WTC11 (cell line): Measurements from ENCODE around the gene GLE1. TPM values are rescaled to one million over a fixed set of nuclear protein-coding genes. Genes with fewer than 3 reads are reported as not detected.

Experiments used
- ATAC-seq: fragments of 200-7000 bp; cut with Tn5 transposase; 2 replicates; pipeline ENCODE4 v1.10.0; 2021; ENCODE audit warnings: mild to moderate bottlenecking, moderate library complexity
- CTCF ChIA-PET: fragments of 300-600 bp; sonication (Branson Sonifier 250); formaldehyde crosslinking; loops from one replicate; lab custom pipeline; 2021; ENCODE audit warnings: antibody characterized with exemption; lab: Charles Lee
- POLR2A ChIA-PET: fragments of 350-600 bp; sonication (Branson Sonifier 250); formaldehyde crosslinking; loops from one replicate; lab custom pipeline; 2021; ENCODE audit warnings: antibody characterized with exemption; lab: Charles Lee
- DNase-seq: peaks from one replicate; pipeline ENCODE4 v3.0.0; 2021; ENCODE audit warnings: low spot score
- H3K27ac Mint-ChIP-seq: 2 replicates; pipeline ENCODE4 v1.8.0; 2021; ENCODE audit warnings: mixed read lengths
- H3K27me3 Mint-ChIP-seq: 2 replicates; pipeline ENCODE4 v1.8.0; 2021; ENCODE audit warnings: low read depth, mild to moderate bottlenecking, moderate library complexity, mixed read lengths
- H3K36me3 Mint-ChIP-seq: 2 replicates; pipeline ENCODE4 v1.8.0; 2021; ENCODE audit warnings: mixed read lengths
- H3K4me1 Mint-ChIP-seq: 2 replicates; pipeline ENCODE4 v1.8.0; 2022; ENCODE audit warnings: mixed read lengths
- H3K4me3 Mint-ChIP-seq: 2 replicates; pipeline ENCODE4 v1.8.0; 2021; ENCODE audit warnings: mild to moderate bottlenecking, moderate library complexity, mixed read lengths
- H3K9me3 Mint-ChIP-seq: 2 replicates; pipeline ENCODE4 v1.8.0; 2021; ENCODE audit warnings: mixed read lengths
- CREB1 ChIP-seq: sonication (generic); formaldehyde crosslinking; IDR thresholded peaks from 2 replicates; pipeline ENCODE4 v1.8.0; 2023; ENCODE audit warnings: mild to moderate bottlenecking, missing genetic modification reagents
- CREM ChIP-seq: sonication (generic); formaldehyde crosslinking; IDR thresholded peaks from 2 replicates; pipeline ENCODE4 v1.8.1; 2022; ENCODE audit warnings: mild to moderate bottlenecking, missing genetic modification reagents, moderate library complexity
- ESRRA ChIP-seq: sonication (generic); formaldehyde crosslinking; IDR thresholded peaks from 2 replicates; pipeline ENCODE4 v1.8.1; 2022; ENCODE audit warnings: mild to moderate bottlenecking, missing genetic modification reagents, borderline replicate concordance
- FOXJ3 ChIP-seq: sonication (generic); formaldehyde crosslinking; IDR thresholded peaks from 2 replicates; pipeline ENCODE4 v1.9.0; 2021; ENCODE audit warnings: missing genetic modification reagents, mild to moderate bottlenecking, borderline replicate concordance
- GTF2I ChIP-seq: fragments of 250-450 bp; sonication (Bioruptor Pico); conservative IDR thresholded peaks from 2 replicates; pipeline ENCODE4 v1.4.0; 2021; ENCODE audit warnings: mild to moderate bottlenecking
- KAT7 ChIP-seq: sonication (generic); formaldehyde crosslinking; IDR thresholded peaks from 2 replicates; pipeline ENCODE4 v1.8.1; 2023; ENCODE audit warnings: missing genetic modification reagents, mild to moderate bottlenecking, borderline replicate concordance
- PRRX2 ChIP-seq: fragments of 250-450 bp; sonication (Bioruptor Pico); IDR thresholded peaks from 2 replicates; pipeline ENCODE4 v1.8.0; 2021; ENCODE audit warnings: mild to moderate bottlenecking
- SOX15 ChIP-seq: fragments of 250-450 bp; sonication (Bioruptor Pico); IDR thresholded peaks from 2 replicates; pipeline ENCODE4 v1.9.0; 2021; ENCODE audit warnings: mild to moderate bottlenecking
- TCF7 ChIP-seq: sonication (generic); formaldehyde crosslinking; IDR thresholded peaks from 2 replicates; pipeline ENCODE4 v1.8.0; 2022; ENCODE audit warnings: mild to moderate bottlenecking, low read depth, missing genetic modification reagents, moderate library complexity
- TEAD4 ChIP-seq: sonication (generic); formaldehyde crosslinking; IDR thresholded peaks from 2 replicates; pipeline ENCODE4 v1.8.0; 2022; ENCODE audit warnings: mild to moderate bottlenecking, missing genetic modification reagents
- ZBTB21 ChIP-seq: sonication (generic); formaldehyde crosslinking; IDR thresholded peaks from 2 replicates; pipeline ENCODE4 v1.8.1; 2023; ENCODE audit warnings: mild to moderate bottlenecking, missing genetic modification reagents, borderline replicate concordance
- ZNF121 ChIP-seq: sonication (generic); formaldehyde crosslinking; IDR thresholded peaks from 2 replicates; pipeline ENCODE4 v1.8.0; 2023; ENCODE audit warnings: missing genetic modification reagents
- ZNF232 ChIP-seq: sonication (generic); formaldehyde crosslinking; IDR thresholded peaks from 2 replicates; pipeline ENCODE4 v1.8.0; 2022; ENCODE audit warnings: mild to moderate bottlenecking, missing genetic modification reagents
- ZNF317 ChIP-seq: sonication (generic); formaldehyde crosslinking; IDR thresholded peaks from 2 replicates; pipeline ENCODE4 v1.8.1; 2023; ENCODE audit warnings: low read depth, mild to moderate bottlenecking, moderate library complexity, missing genetic modification reagents, borderline replicate concordance
- ZNF423 ChIP-seq: fragments of 250-450 bp; sonication (Bioruptor Pico); IDR thresholded peaks from 2 replicates; pipeline ENCODE4 v2.1.2; 2022; ENCODE audit warnings: mild to moderate bottlenecking, moderate library complexity
- total RNA-seq: library from RNA; stranded (reverse); gene quantifications from 3 replicates; pipeline ENCODE4 v1.2.3, GENCODE V29; 2021
- TF ChIP-seq, protein P1 (sequence below): fragments of 250-450 bp; sonication (Bioruptor Pico); IDR thresholded peaks from 2 replicates; pipeline ENCODE4 v1.9.0; 2021; ENCODE audit warnings: mild to moderate bottlenecking
- TF ChIP-seq, protein P2 (sequence below): sonication (generic); formaldehyde crosslinking; IDR thresholded peaks from 2 replicates; pipeline ENCODE4 v1.8.1; 2023; ENCODE audit warnings: mild to moderate bottlenecking, missing genetic modification reagents, moderate library complexity
- TF ChIP-seq, protein P3 (sequence below): sonication (generic); formaldehyde crosslinking; IDR thresholded peaks from 2 replicates; pipeline ENCODE4 v1.8.1; 2022; ENCODE audit warnings: low read depth, missing genetic modification reagents, borderline replicate concordance
- TF ChIP-seq, protein P4 (sequence below): sonication (generic); formaldehyde crosslinking; IDR thresholded peaks from 2 replicates; pipeline ENCODE4 v1.8.1; 2022; ENCODE audit warnings: low read depth, mild to moderate bottlenecking, moderate library complexity, missing genetic modification reagents, borderline replicate concordance
- TF ChIP-seq, protein P5 (sequence below): sonication (generic); formaldehyde crosslinking; IDR thresholded peaks from 2 replicates; pipeline ENCODE4 v1.8.1; 2022; ENCODE audit warnings: mild to moderate bottlenecking, missing genetic modification reagents, moderate library complexity, borderline replicate concordance
- TF ChIP-seq, protein P6 (sequence below): fragments of 250-450 bp; sonication (Bioruptor Pico); IDR thresholded peaks from 2 replicates; pipeline ENCODE4 v1.9.0; 2021; ENCODE audit warnings: mild to moderate bottlenecking
- TF ChIP-seq, protein P7 (sequence below): sonication (generic); formaldehyde crosslinking; IDR thresholded peaks from 2 replicates; pipeline ENCODE4 v1.8.0; 2023; ENCODE audit warnings: missing genetic modification reagents, mild to moderate bottlenecking, borderline replicate concordance

GLE1 gene
- total RNA-seq, 1 experiment from 2014 or later, result 19.7 TPM

DNA sequence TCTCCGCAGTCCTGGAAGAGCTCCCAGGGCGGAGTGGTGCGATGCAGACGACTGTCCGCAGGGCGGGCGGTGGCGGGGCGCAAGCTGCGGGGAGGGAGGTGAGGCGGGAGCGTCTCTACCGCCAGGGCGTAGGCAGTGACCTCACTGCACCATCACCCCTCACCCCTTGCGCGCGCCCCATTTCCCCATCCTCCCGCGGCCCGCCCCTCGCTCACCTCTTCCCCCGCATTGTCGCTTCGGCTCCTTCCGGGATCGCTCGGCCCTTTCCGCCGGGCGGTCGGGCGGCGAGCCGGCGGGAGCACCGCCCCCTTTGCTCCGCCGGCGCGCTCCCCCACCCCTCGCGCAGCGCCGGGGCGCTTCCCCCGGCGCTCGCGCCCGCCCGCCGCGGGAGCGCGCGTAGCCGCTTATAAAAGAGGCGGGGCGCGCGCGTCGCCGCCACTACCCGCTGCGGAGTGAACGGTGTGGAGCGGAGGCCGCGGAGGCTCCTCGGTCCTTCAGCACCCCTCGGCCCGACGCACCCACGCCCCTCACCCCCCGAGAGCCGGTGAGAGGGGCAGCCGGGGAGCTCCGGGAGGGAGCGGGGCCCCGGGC is 47.7 kb downstream of the GLE1 start, which contains the start of gene SPTAN1 (continued):
- TF ChIP-seq ESRRA (CRISPR knock-in tag) (no peak), ZNF317 (no peak), KAT7 (CRISPR knock-in tag) (no peak), ZBTB21 (CRISPR knock-in tag) (peak; percentile 63; the same call in 1 of the 2 replicates), ZNF423 (CRISPR knock-in tag) (peak; percentile 12; the same call in 1 of the 2 replicates), CREB1 (CRISPR knock-in tag) (no peak), ZNF121 (no peak), CREM (CRISPR knock-in tag) (peak; percentile 69; the same call in 1 of the 2 replicates), GTF2I (CRISPR knock-in tag) (no peak), PRRX2 (CRISPR knock-in tag) (no peak), ZNF232 (peak; percentile 19; the same call in 1 of the 2 replicates)
- TF ChIP-seq, protein P1, sequence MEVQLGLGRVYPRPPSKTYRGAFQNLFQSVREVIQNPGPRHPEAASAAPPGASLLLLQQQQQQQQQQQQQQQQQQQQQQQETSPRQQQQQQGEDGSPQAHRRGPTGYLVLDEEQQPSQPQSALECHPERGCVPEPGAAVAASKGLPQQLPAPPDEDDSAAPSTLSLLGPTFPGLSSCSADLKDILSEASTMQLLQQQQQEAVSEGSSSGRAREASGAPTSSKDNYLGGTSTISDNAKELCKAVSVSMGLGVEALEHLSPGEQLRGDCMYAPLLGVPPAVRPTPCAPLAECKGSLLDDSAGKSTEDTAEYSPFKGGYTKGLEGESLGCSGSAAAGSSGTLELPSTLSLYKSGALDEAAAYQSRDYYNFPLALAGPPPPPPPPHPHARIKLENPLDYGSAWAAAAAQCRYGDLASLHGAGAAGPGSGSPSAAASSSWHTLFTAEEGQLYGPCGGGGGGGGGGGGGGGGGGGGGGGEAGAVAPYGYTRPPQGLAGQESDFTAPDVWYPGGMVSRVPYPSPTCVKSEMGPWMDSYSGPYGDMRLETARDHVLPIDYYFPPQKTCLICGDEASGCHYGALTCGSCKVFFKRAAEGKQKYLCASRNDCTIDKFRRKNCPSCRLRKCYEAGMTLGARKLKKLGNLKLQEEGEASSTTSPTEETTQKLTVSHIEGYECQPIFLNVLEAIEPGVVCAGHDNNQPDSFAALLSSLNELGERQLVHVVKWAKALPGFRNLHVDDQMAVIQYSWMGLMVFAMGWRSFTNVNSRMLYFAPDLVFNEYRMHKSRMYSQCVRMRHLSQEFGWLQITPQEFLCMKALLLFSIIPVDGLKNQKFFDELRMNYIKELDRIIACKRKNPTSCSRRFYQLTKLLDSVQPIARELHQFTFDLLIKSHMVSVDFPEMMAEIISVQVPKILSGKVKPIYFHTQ (CRISPR knock-in tag), result no peak
- TF ChIP-seq, protein P2, sequence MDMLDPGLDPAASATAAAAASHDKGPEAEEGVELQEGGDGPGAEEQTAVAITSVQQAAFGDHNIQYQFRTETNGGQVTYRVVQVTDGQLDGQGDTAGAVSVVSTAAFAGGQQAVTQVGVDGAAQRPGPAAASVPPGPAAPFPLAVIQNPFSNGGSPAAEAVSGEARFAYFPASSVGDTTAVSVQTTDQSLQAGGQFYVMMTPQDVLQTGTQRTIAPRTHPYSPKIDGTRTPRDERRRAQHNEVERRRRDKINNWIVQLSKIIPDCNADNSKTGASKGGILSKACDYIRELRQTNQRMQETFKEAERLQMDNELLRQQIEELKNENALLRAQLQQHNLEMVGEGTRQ (CRISPR knock-in tag), result no peak
- TF ChIP-seq, protein P3, sequence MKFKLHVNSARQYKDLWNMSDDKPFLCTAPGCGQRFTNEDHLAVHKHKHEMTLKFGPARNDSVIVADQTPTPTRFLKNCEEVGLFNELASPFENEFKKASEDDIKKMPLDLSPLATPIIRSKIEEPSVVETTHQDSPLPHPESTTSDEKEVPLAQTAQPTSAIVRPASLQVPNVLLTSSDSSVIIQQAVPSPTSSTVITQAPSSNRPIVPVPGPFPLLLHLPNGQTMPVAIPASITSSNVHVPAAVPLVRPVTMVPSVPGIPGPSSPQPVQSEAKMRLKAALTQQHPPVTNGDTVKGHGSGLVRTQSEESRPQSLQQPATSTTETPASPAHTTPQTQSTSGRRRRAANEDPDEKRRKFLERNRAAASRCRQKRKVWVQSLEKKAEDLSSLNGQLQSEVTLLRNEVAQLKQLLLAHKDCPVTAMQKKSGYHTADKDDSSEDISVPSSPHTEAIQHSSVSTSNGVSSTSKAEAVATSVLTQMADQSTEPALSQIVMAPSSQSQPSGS (CRISPR knock-in tag), result no peak
- TF ChIP-seq, protein P4, sequence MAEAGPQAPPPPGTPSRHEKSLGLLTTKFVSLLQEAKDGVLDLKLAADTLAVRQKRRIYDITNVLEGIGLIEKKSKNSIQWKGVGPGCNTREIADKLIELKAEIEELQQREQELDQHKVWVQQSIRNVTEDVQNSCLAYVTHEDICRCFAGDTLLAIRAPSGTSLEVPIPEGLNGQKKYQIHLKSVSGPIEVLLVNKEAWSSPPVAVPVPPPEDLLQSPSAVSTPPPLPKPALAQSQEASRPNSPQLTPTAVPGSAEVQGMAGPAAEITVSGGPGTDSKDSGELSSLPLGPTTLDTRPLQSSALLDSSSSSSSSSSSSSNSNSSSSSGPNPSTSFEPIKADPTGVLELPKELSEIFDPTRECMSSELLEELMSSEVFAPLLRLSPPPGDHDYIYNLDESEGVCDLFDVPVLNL, result no peak

DNA sequence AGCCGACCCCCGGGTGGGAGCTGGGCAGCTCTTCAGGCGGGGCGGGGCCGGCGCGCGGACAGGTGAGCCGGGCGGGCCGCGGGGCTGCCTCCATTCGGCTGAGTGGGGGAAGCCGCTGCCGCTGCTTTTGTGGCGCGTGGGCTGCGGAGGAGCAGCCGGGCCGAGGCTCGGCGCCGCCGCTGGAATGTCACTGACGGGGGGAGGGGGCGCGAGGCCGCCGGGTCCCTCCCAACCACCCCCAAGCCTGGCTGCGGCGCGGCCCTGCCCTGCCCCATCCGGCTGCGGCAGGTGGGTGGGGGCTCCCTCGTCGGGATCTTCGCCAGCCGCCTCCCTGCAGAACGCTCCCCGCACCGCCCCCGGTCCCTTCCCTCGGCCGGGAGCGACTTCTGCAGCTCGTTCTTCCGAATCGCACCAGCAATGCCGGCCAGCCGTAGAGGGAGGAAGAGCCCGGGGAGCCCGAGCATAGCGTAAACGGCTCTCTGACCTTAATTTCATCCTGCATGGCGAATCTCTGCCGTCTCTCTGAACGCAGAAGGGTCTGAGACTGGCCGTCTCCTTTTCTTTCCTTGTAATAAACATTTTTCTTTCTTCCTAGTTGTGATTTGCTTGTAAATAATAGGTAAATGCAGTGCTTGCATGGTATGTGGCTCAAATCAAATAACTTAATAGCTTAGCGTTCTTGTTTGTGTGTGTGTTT is 48.4 kb downstream of the GLE1 start:
- peaks cover 3% of the 10 kb centered on the region; the same call in 1 of the 2 replicates for H3K27me3 Mint-ChIP-seq
- ChIA-PET POLR2A (interaction anchor here (1.1 to 1.8 kb wide), 3 partner anchors 44 to 137 kb away, joined by 3 to 5 read pairs (median 3); partner anchors contain the start of genes GLE1 and SET), CTCF (interaction anchor here (0.6 to 4.0 kb wide), 4 partner anchors 114 to 230 kb away, joined by 3 to 26 read pairs (median 4); partner anchors contain the start of gene COQ4)
- no peak overlapping the region for H3K27ac Mint-ChIP-seq
- peaks cover 31% of the 10 kb centered on the region for H3K4me1 Mint-ChIP-seq
- no peaks in the 10 kb centered on the region for H3K36me3 Mint-ChIP-seq
- ATAC-seq (peak; percentile 8), DNase-seq (peak; percentile 73)
- no peak overlapping the region for H3K4me3 Mint-ChIP-seq
- no peaks in the 10 kb centered on the region for H3K9me3 Mint-ChIP-seq
- TF ChIP-seq, protein P5, sequence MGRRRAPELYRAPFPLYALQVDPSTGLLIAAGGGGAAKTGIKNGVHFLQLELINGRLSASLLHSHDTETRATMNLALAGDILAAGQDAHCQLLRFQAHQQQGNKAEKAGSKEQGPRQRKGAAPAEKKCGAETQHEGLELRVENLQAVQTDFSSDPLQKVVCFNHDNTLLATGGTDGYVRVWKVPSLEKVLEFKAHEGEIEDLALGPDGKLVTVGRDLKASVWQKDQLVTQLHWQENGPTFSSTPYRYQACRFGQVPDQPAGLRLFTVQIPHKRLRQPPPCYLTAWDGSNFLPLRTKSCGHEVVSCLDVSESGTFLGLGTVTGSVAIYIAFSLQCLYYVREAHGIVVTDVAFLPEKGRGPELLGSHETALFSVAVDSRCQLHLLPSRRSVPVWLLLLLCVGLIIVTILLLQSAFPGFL (CRISPR knock-in tag), result no peak
- TF ChIP-seq, protein P6, sequence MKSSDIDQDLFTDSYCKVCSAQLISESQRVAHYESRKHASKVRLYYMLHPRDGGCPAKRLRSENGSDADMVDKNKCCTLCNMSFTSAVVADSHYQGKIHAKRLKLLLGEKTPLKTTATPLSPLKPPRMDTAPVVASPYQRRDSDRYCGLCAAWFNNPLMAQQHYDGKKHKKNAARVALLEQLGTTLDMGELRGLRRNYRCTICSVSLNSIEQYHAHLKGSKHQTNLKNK, result no peak
- TF ChIP-seq GTF2I (CRISPR knock-in tag) (no peak), SOX15 (no peak), FOXJ3 (CRISPR knock-in tag) (no peak), TEAD4 (CRISPR knock-in tag) (no peak; the same call in 1 of the 2 replicates), TCF7 (CRISPR knock-in tag) (no peak)
- TF ChIP-seq, protein P7, sequence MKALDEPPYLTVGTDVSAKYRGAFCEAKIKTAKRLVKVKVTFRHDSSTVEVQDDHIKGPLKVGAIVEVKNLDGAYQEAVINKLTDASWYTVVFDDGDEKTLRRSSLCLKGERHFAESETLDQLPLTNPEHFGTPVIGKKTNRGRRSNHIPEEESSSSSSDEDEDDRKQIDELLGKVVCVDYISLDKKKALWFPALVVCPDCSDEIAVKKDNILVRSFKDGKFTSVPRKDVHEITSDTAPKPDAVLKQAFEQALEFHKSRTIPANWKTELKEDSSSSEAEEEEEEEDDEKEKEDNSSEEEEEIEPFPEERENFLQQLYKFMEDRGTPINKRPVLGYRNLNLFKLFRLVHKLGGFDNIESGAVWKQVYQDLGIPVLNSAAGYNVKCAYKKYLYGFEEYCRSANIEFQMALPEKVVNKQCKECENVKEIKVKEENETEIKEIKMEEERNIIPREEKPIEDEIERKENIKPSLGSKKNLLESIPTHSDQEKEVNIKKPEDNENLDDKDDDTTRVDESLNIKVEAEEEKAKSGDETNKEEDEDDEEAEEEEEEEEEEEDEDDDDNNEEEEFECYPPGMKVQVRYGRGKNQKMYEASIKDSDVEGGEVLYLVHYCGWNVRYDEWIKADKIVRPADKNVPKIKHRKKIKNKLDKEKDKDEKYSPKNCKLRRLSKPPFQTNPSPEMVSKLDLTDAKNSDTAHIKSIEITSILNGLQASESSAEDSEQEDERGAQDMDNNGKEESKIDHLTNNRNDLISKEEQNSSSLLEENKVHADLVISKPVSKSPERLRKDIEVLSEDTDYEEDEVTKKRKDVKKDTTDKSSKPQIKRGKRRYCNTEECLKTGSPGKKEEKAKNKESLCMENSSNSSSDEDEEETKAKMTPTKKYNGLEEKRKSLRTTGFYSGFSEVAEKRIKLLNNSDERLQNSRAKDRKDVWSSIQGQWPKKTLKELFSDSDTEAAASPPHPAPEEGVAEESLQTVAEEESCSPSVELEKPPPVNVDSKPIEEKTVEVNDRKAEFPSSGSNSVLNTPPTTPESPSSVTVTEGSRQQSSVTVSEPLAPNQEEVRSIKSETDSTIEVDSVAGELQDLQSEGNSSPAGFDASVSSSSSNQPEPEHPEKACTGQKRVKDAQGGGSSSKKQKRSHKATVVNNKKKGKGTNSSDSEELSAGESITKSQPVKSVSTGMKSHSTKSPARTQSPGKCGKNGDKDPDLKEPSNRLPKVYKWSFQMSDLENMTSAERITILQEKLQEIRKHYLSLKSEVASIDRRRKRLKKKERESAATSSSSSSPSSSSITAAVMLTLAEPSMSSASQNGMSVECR (CRISPR knock-in tag), result peak; percentile 75; the same call in 1 of the 2 replicates
